ENCODE data around the gene CFAP107. TPM values are rescaled to one million over a fixed set of nuclear protein-coding genes. Genes with fewer than 3 reads are reported as not detected.
"Not testable (repeated sequence)": the region's sequence is repeated elsewhere in the genome, so short reads cannot be mapped to it uniquely, and the experiment has no call there.

Gene CFAP107
- total RNA-seq, 1 donor from 2014 or later = 2.9 TPM

DNA sequence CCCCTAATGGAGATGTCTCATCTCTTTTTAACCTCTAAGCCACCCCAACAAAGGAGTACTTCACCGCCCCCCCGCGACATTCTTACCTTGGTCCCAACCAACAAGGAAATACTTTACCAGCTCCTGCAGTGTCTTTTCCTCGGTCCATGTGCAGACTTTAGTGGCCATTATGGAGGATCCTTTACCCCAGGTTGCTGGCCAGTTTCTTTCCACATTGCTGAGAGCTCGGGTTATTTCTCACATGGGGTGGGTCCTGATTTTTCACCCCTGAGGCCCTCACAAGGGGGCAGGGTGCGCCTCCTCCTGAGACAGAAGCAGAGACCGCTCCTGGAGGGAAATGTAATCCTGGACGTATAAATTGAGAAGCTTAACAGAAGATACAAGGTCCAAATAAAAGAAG is 33.1 kb upstream of the CFAP107 start:
- no peak for ATAC-seq
- no peak overlapping the region for H3K27ac ChIP-seq
- intact Hi-C loops (cut with DNase I) = no loop called here
- no peaks in the 10 kb centered on the region for H3K27me3 ChIP-seq (ENCODE audit: low read depth)
- no peaks in the 10 kb centered on the region for H3K36me3 ChIP-seq
- H3K4me3 ChIP-seq = no peak overlapping the region
- no peaks in the 10 kb centered on the region for H3K9me3 ChIP-seq
- TF ChIP-seq, protein P1, sequence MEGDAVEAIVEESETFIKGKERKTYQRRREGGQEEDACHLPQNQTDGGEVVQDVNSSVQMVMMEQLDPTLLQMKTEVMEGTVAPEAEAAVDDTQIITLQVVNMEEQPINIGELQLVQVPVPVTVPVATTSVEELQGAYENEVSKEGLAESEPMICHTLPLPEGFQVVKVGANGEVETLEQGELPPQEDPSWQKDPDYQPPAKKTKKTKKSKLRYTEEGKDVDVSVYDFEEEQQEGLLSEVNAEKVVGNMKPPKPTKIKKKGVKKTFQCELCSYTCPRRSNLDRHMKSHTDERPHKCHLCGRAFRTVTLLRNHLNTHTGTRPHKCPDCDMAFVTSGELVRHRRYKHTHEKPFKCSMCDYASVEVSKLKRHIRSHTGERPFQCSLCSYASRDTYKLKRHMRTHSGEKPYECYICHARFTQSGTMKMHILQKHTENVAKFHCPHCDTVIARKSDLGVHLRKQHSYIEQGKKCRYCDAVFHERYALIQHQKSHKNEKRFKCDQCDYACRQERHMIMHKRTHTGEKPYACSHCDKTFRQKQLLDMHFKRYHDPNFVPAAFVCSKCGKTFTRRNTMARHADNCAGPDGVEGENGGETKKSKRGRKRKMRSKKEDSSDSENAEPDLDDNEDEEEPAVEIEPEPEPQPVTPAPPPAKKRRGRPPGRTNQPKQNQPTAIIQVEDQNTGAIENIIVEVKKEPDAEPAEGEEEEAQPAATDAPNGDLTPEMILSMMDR (IDR thresholded peaks at IDR 0.05) = no peak
- no peak for DNase-seq
- no peaks in the 10 kb centered on the region for H3K4me1 ChIP-seq

DNA sequence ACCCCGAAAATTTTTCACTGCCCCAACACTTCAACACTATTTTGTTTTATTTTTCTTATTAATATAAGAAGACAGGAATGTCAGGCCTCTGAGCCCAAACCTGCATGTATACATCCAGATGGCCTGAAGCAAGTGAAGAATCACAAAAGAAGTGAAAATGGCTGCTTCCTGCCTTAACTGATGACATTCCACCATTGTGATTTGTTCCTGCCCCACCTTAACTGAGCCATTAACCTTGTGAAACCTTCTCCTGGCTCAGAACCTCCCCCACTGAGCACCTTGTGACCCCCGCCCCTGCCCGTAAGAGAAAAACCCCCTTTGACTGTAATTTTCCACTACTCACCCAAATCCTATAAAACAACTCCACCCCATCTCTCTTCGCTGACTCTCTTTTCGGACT is 32.3 kb upstream of the CFAP107 start:
- H3K4me1 ChIP-seq; H3K27ac ChIP-seq; DNase-seq; H3K9me3 ChIP-seq; intact Hi-C loops (cut with DNase I); H3K27me3 ChIP-seq (ENCODE audit: low read depth); ATAC-seq; H3K36me3 ChIP-seq; H3K4me3 ChIP-seq: not testable (repeated sequence)

DNA sequence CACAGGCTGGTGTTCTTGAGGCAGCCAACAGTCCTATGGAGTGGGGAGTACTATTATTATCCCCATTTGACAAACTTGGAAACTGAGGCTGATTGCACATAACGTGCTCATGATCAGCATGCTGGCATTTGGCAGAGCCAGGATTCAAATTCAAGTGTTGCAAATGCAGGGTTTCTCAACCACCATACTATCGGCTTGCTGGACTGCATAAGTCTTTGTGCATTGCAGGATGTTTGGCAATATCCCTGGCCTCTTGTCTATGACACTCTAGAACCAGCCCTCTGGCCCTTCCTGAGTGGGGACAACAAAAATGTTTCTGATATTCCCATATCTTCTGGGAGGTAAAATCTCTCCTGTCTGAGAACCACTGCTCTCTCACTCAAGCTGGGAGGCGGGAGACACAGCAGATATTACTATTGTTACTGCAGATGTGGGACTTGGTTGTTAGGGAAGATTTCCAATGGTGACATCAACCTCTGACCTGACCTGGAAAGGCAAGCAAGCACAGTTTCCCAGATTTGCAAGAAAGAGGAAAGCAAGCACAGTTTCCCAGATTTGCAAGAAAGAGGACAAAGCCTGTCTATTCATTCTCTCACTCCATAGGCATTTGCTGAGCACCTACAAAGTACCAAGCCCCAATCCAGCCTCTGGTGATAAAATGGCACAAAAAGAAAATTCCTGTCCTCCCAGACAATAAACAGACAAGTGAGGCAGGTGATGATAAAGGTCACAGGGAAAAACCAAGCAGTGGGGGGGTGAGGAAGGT is 31.1 kb upstream of the CFAP107 start:
- H3K4me1 ChIP-seq = no peaks in the 10 kb centered on the region
- no peak overlapping the region for H3K4me3 ChIP-seq
- DNase-seq (no peak), ATAC-seq (no peak)
- intact Hi-C loops (cut with DNase I) = no loop called here
- H3K27ac ChIP-seq = no peak overlapping the region
- no peaks in the 10 kb centered on the region for H3K36me3 ChIP-seq
- no peaks in the 10 kb centered on the region for H3K9me3 ChIP-seq
- H3K27me3 ChIP-seq (ENCODE audit: low read depth) = peaks cover 2% of the 10 kb centered on the region
- TF ChIP-seq, protein P1 (IDR thresholded peaks at IDR 0.05) = no peak

DNA sequence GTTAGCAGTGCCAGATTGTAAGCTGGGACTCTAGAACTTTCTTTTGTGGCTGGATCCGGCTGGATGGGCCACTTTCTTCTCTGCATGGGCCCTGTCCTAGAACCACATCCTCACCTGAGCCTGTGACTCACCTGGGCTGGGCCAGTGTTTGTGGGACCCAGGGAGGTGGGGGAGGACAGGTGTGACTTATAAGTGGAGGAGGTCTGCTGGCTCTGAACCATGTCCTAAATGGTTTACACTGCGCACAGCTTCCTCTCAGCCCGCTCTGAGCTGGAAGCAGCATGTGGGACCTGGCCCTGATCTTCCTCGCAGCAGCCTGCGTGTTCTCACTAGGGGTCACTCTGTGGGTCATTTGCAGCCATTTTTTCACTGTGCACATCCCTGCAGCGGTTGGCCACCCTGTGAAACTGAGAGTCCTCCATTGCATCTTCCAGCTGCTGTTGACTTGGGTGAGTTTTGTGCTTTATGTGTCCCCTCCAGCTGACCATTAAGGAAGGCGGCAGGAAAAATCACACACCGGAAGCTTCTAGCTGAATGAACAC is 30.0 kb upstream of the CFAP107 start, which contains the start of gene AADACL3:
AADACL3 (plus strand) TSS at position 215 of the 542 bp plus-strand sequence; CDS start at position 282, 67 bp downstream.
- TF ChIP-seq, protein P1 (IDR thresholded peaks at IDR 0.05) = no peak
- H3K9me3 ChIP-seq = no peaks in the 10 kb centered on the region
- H3K27me3 ChIP-seq (ENCODE audit: low read depth) = peaks cover 5% of the 10 kb centered on the region
- no peaks in the 10 kb centered on the region for H3K4me1 ChIP-seq
- DNase-seq (no peak), ATAC-seq (no peak)
- intact Hi-C loops (cut with DNase I) = no loop called here
- H3K4me3 ChIP-seq = no peak within 1 kb of the TSS
- H3K36me3 ChIP-seq = no peaks in the 10 kb centered on the region
- H3K27ac ChIP-seq = no peak within 1 kb of the TSS

DNA sequence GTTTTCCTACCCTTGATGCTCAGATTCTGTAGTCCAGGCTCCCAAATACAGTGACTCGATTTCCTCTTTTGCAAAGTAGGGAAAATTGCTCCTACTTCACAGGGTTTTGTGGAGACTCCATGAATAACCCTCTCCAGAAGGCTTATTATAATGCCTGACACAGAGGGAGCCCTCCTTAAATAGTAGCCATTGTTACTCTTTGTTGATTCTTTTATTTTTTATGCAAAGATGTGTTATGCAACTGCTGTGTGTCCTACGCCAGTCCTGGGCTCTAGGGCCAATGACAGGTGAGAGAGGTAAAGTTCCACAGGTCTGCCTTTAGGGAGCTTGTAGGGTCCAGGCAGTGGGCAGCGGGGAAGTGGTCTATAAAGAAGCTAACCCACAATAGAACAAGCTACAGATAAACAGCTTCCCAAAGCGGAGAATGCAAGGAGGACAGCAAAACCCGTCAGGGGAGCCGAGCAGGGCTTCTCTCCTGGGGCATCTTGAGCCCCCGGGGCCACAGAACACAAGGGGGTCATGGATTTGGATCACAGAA is 28.6 kb upstream of the CFAP107 start:
- ATAC-seq = no peak
- Histone ChIP-seq H3K36me3 (no peaks in the 10 kb centered on the region), H3K27me3 (ENCODE audit: low read depth) (peaks cover 5% of the 10 kb centered on the region), H3K9me3 (no peaks in the 10 kb centered on the region), H3K4me1 (no peaks in the 10 kb centered on the region), H3K4me3 (no peak overlapping the region), H3K27ac (no peak overlapping the region)
- DNase-seq = no peak
- intact Hi-C loops (cut with DNase I) = no loop called here
- TF ChIP-seq, protein P1 (IDR thresholded peaks at IDR 0.05) = no peak

DNA sequence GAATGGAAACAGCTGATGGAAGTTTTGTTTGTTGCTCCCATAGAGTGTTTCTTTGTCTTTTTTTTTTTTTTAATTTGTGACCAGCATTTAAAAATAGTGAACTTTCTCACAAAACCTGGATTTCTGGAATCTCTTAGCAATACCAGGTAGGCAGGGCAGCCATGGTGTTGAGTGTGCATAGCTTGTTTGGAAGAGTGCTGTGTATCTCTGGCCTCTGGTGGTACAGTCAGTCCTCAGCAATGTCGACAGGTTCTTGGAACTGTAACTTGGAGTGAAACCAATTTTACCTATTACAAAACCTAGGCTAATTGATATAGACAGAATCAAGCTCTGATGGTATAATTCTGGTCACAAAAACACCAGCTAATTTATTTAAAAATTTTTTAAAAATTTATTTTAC is 23.4 kb upstream of the CFAP107 start:
- TF ChIP-seq, protein P1 (IDR thresholded peaks at IDR 0.05) = no peak
- H3K4me1 ChIP-seq = no peaks in the 10 kb centered on the region
- no peak for ATAC-seq
- no peak overlapping the region for H3K4me3 ChIP-seq
- peaks cover 10% of the 10 kb centered on the region for H3K27me3 ChIP-seq (ENCODE audit: low read depth)
- H3K36me3 ChIP-seq = no peaks in the 10 kb centered on the region
- intact Hi-C loops (cut with DNase I) = no loop called here
- DNase-seq = no peak
- no peak overlapping the region for H3K27ac ChIP-seq
- no peaks in the 10 kb centered on the region for H3K9me3 ChIP-seq
